WTC11 (cell line): Measurements from ENCODE around the gene IQCK. TPM values are rescaled to one million over a fixed set of nuclear protein-coding genes. Genes with fewer than 3 reads are reported as not detected.

ENCODE experiments used
- ATAC-seq: fragments of 200-7000 bp; cut with Tn5 transposase; 2 replicates; pipeline ENCODE4 v1.10.0; 2021; ENCODE audit warnings: mild to moderate bottlenecking, moderate library complexity
- CTCF ChIA-PET: fragments of 300-600 bp; sonication (Branson Sonifier 250); formaldehyde crosslinking; loops from one replicate; lab custom pipeline; 2021; ENCODE audit warnings: antibody characterized with exemption; lab: Charles Lee
- POLR2A ChIA-PET: fragments of 350-600 bp; sonication (Branson Sonifier 250); formaldehyde crosslinking; loops from one replicate; lab custom pipeline; 2021; ENCODE audit warnings: antibody characterized with exemption; lab: Charles Lee
- DNase-seq: peaks from one replicate; pipeline ENCODE4 v3.0.0; 2021; ENCODE audit warnings: low spot score
- H3K27ac Mint-ChIP-seq: 2 replicates; pipeline ENCODE4 v1.8.0; 2021; ENCODE audit warnings: mixed read lengths
- H3K27me3 Mint-ChIP-seq: 2 replicates; pipeline ENCODE4 v1.8.0; 2021; ENCODE audit warnings: low read depth, mild to moderate bottlenecking, moderate library complexity, mixed read lengths
- H3K36me3 Mint-ChIP-seq: 2 replicates; pipeline ENCODE4 v1.8.0; 2021; ENCODE audit warnings: mixed read lengths
- H3K4me1 Mint-ChIP-seq: 2 replicates; pipeline ENCODE4 v1.8.0; 2022; ENCODE audit warnings: mixed read lengths
- H3K4me3 Mint-ChIP-seq: 2 replicates; pipeline ENCODE4 v1.8.0; 2021; ENCODE audit warnings: mild to moderate bottlenecking, moderate library complexity, mixed read lengths
- H3K9me3 Mint-ChIP-seq: 2 replicates; pipeline ENCODE4 v1.8.0; 2021; ENCODE audit warnings: mixed read lengths
- ATF3 ChIP-seq: sonication (generic); formaldehyde crosslinking; conservative IDR thresholded peaks from 2 replicates; pipeline ENCODE4 v1.8.1; 2022; ENCODE audit warnings: mild to moderate bottlenecking, missing genetic modification reagents
- CBFB ChIP-seq: sonication (generic); formaldehyde crosslinking; IDR thresholded peaks from 2 replicates; pipeline ENCODE4 v1.8.1; 2022; ENCODE audit warnings: mild to moderate bottlenecking, low read depth, missing genetic modification reagents
- CREM ChIP-seq: sonication (generic); formaldehyde crosslinking; IDR thresholded peaks from 2 replicates; pipeline ENCODE4 v1.8.1; 2022; ENCODE audit warnings: mild to moderate bottlenecking, missing genetic modification reagents, moderate library complexity
- EMX1 ChIP-seq: fragments of 250-450 bp; sonication (Bioruptor Pico); IDR thresholded peaks from 2 replicates; pipeline ENCODE4 v1.8.0; 2021; ENCODE audit warnings: mild to moderate bottlenecking
- ESRRA ChIP-seq: sonication (generic); formaldehyde crosslinking; IDR thresholded peaks from 2 replicates; pipeline ENCODE4 v1.8.1; 2022; ENCODE audit warnings: mild to moderate bottlenecking, missing genetic modification reagents, borderline replicate concordance
- FOXP4 ChIP-seq: sonication (generic); formaldehyde crosslinking; IDR thresholded peaks from 2 replicates; pipeline ENCODE4 v1.8.0; 2022; ENCODE audit warnings: mild to moderate bottlenecking, missing genetic modification reagents
- NFATC4 ChIP-seq: fragments of 250-450 bp; sonication (Bioruptor Pico); IDR thresholded peaks from 2 replicates; pipeline ENCODE4 v1.9.0; 2021; ENCODE audit warnings: mild to moderate bottlenecking
- PRDM15 ChIP-seq: sonication (generic); formaldehyde crosslinking; IDR thresholded peaks from 2 replicates; pipeline ENCODE4 v1.8.0; 2022; ENCODE audit warnings: missing genetic modification reagents
- PRRX2 ChIP-seq: fragments of 250-450 bp; sonication (Bioruptor Pico); IDR thresholded peaks from 2 replicates; pipeline ENCODE4 v1.8.0; 2021; ENCODE audit warnings: mild to moderate bottlenecking
- SMAD4 ChIP-seq: sonication (generic); formaldehyde crosslinking; IDR thresholded peaks from 2 replicates; pipeline ENCODE4 v1.8.0; 2022; ENCODE audit warnings: mild to moderate bottlenecking, missing genetic modification reagents
- ZBTB21 ChIP-seq: sonication (generic); formaldehyde crosslinking; IDR thresholded peaks from 2 replicates; pipeline ENCODE4 v1.8.1; 2023; ENCODE audit warnings: mild to moderate bottlenecking, missing genetic modification reagents, borderline replicate concordance
- ZBTB43 ChIP-seq: sonication (generic); formaldehyde crosslinking; IDR thresholded peaks from 2 replicates; pipeline ENCODE4 v1.8.1; 2023; ENCODE audit warnings: mild to moderate bottlenecking, missing genetic modification reagents
- ZNF121 ChIP-seq: sonication (generic); formaldehyde crosslinking; IDR thresholded peaks from 2 replicates; pipeline ENCODE4 v1.8.0; 2023; ENCODE audit warnings: missing genetic modification reagents
- ZNF232 ChIP-seq: sonication (generic); formaldehyde crosslinking; IDR thresholded peaks from 2 replicates; pipeline ENCODE4 v1.8.0; 2022; ENCODE audit warnings: mild to moderate bottlenecking, missing genetic modification reagents
- ZNF263 ChIP-seq: sonication (generic); formaldehyde crosslinking; IDR thresholded peaks from 2 replicates; pipeline ENCODE4 v1.8.1; 2022; ENCODE audit warnings: low read depth, mild to moderate bottlenecking, moderate library complexity, missing genetic modification reagents
- ZNF317 ChIP-seq: sonication (generic); formaldehyde crosslinking; IDR thresholded peaks from 2 replicates; pipeline ENCODE4 v1.8.1; 2023; ENCODE audit warnings: low read depth, mild to moderate bottlenecking, moderate library complexity, missing genetic modification reagents, borderline replicate concordance
- ZSCAN18 ChIP-seq: fragments of 250-450 bp; sonication (Bioruptor Pico); IDR thresholded peaks from 2 replicates; pipeline ENCODE4 v2.1.2; 2022; ENCODE audit warnings: mild to moderate bottlenecking, moderate library complexity
- total RNA-seq: library from RNA; stranded (reverse); gene quantifications from 3 replicates; pipeline ENCODE4 v1.2.3, GENCODE V29; 2021

IQCK gene
- total RNA-seq, 1 experiment from 2014 or later: 5.8 TPM

- peaks cover 2% of the 10 kb centered on the region; the same call in 1 of the 2 replicates for H3K4me1 Mint-ChIP-seq
- ATAC-seq: no peak
- CTCF ChIA-PET: interaction anchor here (1.0 kb wide), 1 partner anchor 166 kb away, joined by 3 read pairs; no protein-coding TSS in a partner anchor
- no peaks in the 10 kb centered on the region for H3K27me3 Mint-ChIP-seq
- TF ChIP-seq ATF3: no peak
- no peak for TF ChIP-seq FOXP4
- no peak for TF ChIP-seq ZBTB21
- no peak for TF ChIP-seq CBFB (CRISPR knock-in tag)
- TF ChIP-seq PRDM15 (CRISPR knock-in tag): no peak
- TF ChIP-seq ESRRA (CRISPR knock-in tag): no peak
- no peak for TF ChIP-seq ZNF121
- no peak for TF ChIP-seq ZNF263 (CRISPR knock-in tag)
- TF ChIP-seq ZNF317: no peak
- no peak for TF ChIP-seq ZNF232 (CRISPR knock-in tag)
- no peak for TF ChIP-seq ZBTB43 (CRISPR knock-in tag)
- TF ChIP-seq CREM (CRISPR knock-in tag): no peak
- TF ChIP-seq NFATC4 (CRISPR knock-in tag): no peak
- no peak for TF ChIP-seq PRRX2 (CRISPR knock-in tag)
- TF ChIP-seq ZSCAN18 (CRISPR knock-in tag): no peak
- TF ChIP-seq SMAD4 (CRISPR knock-in tag): no peak
- TF ChIP-seq EMX1: no peak
- TF ChIP-seq, all 79 proteins: peak for 0
- DNase-seq: no peak
- Mint-ChIP-seq H3K9me3 (no peaks in the 10 kb centered on the region), H3K27ac (no peak overlapping the region), H3K36me3 (no peaks in the 10 kb centered on the region), H3K4me3 (no peak overlapping the region)
- POLR2A ChIA-PET: no interaction called here
Observed at GRCh38 chr16:19749571-19750080, 31.6 kb downstream of the IQCK start.
